Measurements from ENCODE around the gene BAHD1.

DNA sequence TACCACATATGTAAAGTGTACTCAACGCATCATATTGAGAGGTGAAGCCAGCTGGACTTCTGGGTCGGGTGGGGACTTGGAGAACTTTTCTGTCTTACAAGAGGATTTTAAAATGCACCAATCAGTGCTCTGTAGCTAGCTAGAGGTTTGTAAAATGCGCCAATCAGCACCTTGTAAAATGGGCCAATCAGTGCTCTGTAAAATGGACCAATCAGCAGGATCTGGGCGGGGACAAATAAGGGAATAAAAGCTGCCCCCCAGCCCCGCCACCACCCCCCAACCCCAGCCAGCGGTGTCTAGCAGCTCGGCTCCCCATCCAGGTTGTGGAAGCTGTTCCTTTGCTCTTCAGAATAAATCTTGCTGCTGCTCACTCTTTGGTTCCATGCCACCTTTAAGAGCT lies 41.4 kb upstream of the BAHD1 start:
- TF ChIP-seq, protein P1, sequence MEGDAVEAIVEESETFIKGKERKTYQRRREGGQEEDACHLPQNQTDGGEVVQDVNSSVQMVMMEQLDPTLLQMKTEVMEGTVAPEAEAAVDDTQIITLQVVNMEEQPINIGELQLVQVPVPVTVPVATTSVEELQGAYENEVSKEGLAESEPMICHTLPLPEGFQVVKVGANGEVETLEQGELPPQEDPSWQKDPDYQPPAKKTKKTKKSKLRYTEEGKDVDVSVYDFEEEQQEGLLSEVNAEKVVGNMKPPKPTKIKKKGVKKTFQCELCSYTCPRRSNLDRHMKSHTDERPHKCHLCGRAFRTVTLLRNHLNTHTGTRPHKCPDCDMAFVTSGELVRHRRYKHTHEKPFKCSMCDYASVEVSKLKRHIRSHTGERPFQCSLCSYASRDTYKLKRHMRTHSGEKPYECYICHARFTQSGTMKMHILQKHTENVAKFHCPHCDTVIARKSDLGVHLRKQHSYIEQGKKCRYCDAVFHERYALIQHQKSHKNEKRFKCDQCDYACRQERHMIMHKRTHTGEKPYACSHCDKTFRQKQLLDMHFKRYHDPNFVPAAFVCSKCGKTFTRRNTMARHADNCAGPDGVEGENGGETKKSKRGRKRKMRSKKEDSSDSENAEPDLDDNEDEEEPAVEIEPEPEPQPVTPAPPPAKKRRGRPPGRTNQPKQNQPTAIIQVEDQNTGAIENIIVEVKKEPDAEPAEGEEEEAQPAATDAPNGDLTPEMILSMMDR (IDR thresholded peaks at IDR 0.05), result no peak
- no peak for TF ChIP-seq POLR2A (IDR thresholded peaks at IDR 0.05)

Measured in adrenal gland (tissue), 5 donors.